Stimulated activated naive B cell treated with anti-CD40 and anti-IgM and Interleukin-4, amounts not matched to agents 10 μg/mL and 1 μg/mL and 100 μg/mL, for 72 hours (primary cell): Measurements from ENCODE around the gene LRP1-AS.

ENCODE experiments used
- ATAC-seq, 2 donors: fragments of 150-1000 bp; cut with Tn5 transposase; replicated peaks; 2 replicates each; pipeline ENCODE4 v1.10.0; 2021; ENCODE audit warnings: moderate library complexity in 1 of 2
- DNase-seq: peaks from one replicate; pipeline ENCODE4 v3.0.0; 2021
- H3K27ac Mint-ChIP-seq: one replicate; pipeline ENCODE4 v1.8.0; 2022; ENCODE audit warnings: mild to moderate bottlenecking, mixed read lengths
- H3K27me3 Mint-ChIP-seq, 2 donors: one replicate each; pipeline ENCODE4 v1.8.0; 2022; ENCODE audit warnings: mixed read lengths in 2 of 2
- H3K36me3 Mint-ChIP-seq, 2 donors: one replicate each; pipeline ENCODE4 v1.8.0; 2022; ENCODE audit warnings: mixed read lengths in 2 of 2, mild to moderate bottlenecking in 1 of 2
- H3K4me1 Mint-ChIP-seq, 2 donors: one replicate each; pipeline ENCODE4 v1.8.0; 2022; ENCODE audit warnings: mixed read lengths in 2 of 2, mild to moderate bottlenecking in 1 of 2
- H3K4me3 Mint-ChIP-seq, 2 donors: one replicate each; pipeline ENCODE4 v1.8.0; 2022; ENCODE audit warnings: mild to moderate bottlenecking in 2 of 2, mixed read lengths in 2 of 2, moderate library complexity in 1 of 2
- H3K9me3 Mint-ChIP-seq, 2 donors: one replicate each; pipeline ENCODE4 v1.8.0; 2022; ENCODE audit warnings: mixed read lengths in 2 of 2, mild to moderate bottlenecking in 1 of 2

The LRP1-AS gene

DNA sequence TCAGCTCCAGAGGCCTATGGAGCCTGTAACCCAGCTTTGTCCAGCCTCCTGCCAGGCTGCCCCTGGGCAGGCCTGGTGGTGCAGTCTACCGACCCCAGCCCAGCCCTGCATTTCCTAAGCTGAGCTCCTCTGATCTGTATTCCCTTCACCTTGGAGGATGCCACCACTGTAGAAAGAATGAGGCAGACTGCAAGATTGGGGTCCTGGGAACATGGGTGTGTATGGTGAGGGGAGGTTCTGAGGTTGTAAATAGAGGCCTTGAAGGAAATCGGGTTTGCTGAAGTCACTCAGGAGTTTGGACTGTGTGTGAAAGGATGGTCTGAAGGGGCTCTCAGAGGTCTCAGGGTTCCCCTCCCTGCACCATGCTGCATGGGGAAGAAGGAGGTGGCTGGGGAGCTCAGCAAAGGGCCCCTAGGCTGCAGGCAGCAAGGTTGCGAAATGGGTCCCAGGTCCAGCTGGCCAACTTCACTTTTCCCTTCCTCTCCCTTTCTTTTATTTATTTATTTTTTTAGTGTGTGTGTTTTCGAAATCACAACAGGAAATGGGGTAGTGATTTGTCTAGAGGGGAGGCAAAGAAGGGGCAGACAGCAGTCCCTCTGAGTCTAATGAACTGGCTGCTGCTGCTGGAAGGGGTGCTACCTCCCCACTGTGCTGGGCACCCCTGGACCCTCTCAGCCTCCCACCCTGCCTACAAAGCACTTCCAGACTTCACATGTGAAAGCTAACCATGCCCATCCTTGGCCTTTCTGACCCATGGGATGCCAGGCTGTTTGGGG, 1.2 kb upstream of the LRP1-AS start:
- peaks cover 4 to 6% of the 10 kb centered on the region in 2 donors for H3K27me3 Mint-ChIP-seq
- ATAC-seq (no peak), DNase-seq (no peak)
- no peaks in the 10 kb centered on the region for H3K36me3 Mint-ChIP-seq
- no peaks in the 10 kb centered on the region for H3K4me1 Mint-ChIP-seq
- no peak overlapping the region for H3K4me3 Mint-ChIP-seq
- H3K27ac Mint-ChIP-seq: no peak overlapping the region
- H3K9me3 Mint-ChIP-seq: no peaks in the 10 kb centered on the region

DNA sequence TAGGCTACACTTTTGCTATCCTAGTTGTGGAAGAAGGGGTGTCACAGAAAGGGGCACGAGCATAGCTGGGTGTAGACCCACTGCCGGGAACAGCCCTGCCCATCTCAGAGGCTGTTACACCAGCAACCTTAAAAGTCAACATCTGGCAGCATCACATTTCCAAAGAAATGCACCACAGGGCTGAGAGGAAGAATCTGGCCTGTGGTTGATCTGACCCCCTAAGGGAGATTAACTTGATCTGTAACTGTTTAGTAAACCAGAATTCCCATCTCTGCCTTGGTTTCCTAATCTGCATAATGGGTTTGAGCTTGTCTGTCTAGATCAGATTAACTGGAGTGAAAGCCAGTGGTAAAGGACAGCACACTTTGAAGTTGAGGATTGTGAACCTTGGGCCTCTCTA, 1.3 kb downstream of the LRP1-AS start:
- ATAC-seq: no peak
- H3K27me3 Mint-ChIP-seq: no peaks in the 10 kb centered on the region
- H3K4me1 Mint-ChIP-seq: no peaks in the 10 kb centered on the region
- H3K36me3 Mint-ChIP-seq: no peaks in the 10 kb centered on the region
- DNase-seq: no peak
- no peak overlapping the region for H3K4me3 Mint-ChIP-seq
- H3K27ac Mint-ChIP-seq: no peak overlapping the region
- no peaks in the 10 kb centered on the region for H3K9me3 Mint-ChIP-seq

DNA sequence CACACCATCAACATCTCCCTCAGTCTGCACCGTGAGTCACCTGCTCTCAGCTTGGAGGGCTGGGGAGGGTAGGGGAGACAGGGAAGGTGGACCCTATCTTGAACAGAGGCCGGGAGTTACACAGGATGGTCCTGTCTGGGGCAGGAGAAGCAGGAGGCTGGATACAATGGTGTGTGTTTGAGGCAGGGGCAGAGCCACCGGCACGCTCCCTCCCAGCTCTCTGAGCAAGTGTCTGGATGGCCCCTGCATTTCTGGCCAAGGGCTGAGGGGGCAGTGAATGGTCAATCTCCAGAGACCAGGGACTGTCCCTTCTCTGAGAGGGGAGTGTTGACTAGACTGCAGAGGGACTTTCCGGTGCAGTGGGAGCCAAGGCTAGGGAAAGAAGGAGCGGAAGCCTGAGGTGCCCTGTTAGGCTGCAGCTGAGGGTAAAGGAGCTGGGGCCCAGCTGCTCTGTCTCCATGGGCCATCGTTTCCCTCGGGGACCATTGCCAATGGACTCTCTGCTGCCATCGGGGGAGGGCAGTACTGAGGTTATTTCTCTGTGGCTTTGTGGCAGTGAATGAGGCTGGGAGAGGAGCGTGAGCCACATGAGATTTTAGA, 1.9 kb downstream of the LRP1-AS start:
- no peak for DNase-seq
- ATAC-seq: no peak
- no peak overlapping the region for H3K27ac Mint-ChIP-seq
- H3K9me3 Mint-ChIP-seq: no peaks in the 10 kb centered on the region
- no peaks in the 10 kb centered on the region for H3K36me3 Mint-ChIP-seq
- H3K4me1 Mint-ChIP-seq: no peaks in the 10 kb centered on the region
- no peak overlapping the region for H3K4me3 Mint-ChIP-seq
- no peaks in the 10 kb centered on the region for H3K27me3 Mint-ChIP-seq

DNA sequence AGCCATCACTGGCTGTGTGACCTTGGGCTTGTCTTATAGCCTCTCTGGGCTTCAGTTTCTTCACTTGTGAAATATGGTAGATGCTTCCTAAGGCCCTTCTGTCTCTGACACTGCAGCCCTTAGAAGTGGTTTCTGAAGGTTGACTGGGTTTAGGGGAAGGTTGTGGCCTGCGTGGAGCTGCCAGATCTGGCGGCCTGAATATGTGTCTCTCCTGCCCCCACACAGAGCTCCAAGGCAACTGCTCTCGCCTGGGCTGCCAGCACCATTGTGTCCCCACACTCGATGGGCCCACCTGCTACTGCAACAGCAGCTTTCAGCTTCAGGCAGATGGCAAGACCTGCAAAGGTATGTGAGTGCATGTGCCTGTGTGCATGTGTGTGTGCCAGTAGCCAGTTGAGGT, 4.0 kb downstream of the LRP1-AS start:
- H3K4me3 Mint-ChIP-seq: no peak overlapping the region
- DNase-seq (no peak), ATAC-seq (no peak)
- peaks cover 4 to 9% of the 10 kb centered on the region in 2 donors for H3K27me3 Mint-ChIP-seq
- no peaks in the 10 kb centered on the region for H3K36me3 Mint-ChIP-seq
- H3K27ac Mint-ChIP-seq: no peak overlapping the region
- no peaks in the 10 kb centered on the region for H3K9me3 Mint-ChIP-seq
- no peaks in the 10 kb centered on the region for H3K4me1 Mint-ChIP-seq

DNA sequence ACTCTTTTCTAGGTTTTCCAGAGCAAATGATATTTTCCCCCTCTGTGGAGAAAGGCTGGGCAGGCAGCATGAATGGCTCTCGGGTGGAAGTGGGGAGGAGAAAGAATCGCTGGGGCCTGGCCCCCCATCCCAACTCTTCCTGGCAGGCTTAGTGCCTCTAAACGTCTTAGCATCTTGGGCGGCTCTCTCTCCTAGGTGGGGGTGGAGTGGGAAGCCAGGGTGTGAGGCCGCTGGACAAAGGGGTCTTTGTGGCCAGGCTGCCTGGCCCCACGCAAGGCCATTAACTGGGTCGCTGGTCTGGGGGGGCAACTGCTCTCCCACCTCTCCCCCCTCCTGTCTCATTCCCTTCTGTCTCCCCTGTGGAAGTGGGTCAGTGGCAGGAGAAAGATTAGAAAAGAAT, 4.7 kb downstream of the LRP1-AS start:
- Mint-ChIP-seq H3K27ac (no peak overlapping the region), H3K4me1 (no peaks in the 10 kb centered on the region), H3K27me3 (peaks cover 4 to 9% of the 10 kb centered on the region in 2 donors), H3K9me3 (no peaks in the 10 kb centered on the region), H3K36me3 (no peaks in the 10 kb centered on the region), H3K4me3 (no peak overlapping the region)
- ATAC-seq (no peak), DNase-seq (no peak)

DNA sequence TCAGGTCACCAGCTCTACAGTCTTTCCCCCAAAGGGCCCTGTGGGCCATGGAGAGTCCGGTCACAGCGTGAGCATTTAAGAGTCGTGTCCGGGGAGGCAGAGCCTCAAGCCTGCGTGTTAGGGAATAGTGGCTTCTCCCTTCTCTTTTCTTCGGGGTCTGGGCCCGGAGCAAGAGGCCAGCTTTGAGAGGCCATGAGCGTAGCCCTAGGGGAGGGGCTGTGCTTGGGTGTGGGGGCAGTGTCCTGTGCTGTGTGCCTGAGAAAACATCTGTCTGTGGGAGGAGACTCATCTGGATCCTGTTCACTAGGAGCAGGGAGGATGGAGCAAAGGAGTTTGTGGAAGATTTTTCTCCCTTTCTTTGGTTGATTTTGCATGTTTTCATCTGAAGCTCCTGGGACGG, 5.3 kb downstream of the LRP1-AS start:
- Mint-ChIP-seq H3K9me3 (no peaks in the 10 kb centered on the region), H3K27me3 (peaks cover 4 to 9% of the 10 kb centered on the region in 2 donors), H3K4me1 (no peaks in the 10 kb centered on the region), H3K4me3 (no peak overlapping the region), H3K36me3 (no peaks in the 10 kb centered on the region), H3K27ac (no peak overlapping the region)
- ATAC-seq (no peak), DNase-seq (no peak)

DNA sequence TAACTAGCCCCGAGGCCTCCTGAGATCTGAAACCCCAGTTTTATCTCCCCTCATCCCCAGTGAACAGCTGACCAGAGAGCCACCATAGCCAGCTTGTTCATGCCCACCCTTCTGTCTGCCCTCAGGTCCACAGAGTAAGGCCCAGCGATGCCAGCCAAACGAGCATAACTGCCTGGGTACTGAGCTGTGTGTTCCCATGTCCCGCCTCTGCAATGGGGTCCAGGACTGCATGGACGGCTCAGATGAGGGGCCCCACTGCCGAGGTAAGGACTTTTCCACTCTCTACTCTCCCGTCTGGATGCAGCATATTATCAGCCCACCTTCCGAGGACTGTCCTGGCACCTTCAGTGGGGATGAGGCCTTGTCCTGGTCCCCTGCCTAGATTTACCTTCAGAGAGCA, 6.2 kb downstream of the LRP1-AS start:
- H3K9me3 Mint-ChIP-seq: no peaks in the 10 kb centered on the region
- no peaks in the 10 kb centered on the region for H3K4me1 Mint-ChIP-seq
- no peaks in the 10 kb centered on the region for H3K36me3 Mint-ChIP-seq
- H3K4me3 Mint-ChIP-seq: no peak overlapping the region
- DNase-seq (no peak), ATAC-seq (no peak)
- peaks cover 4 to 9% of the 10 kb centered on the region in 2 donors for H3K27me3 Mint-ChIP-seq
- no peak overlapping the region for H3K27ac Mint-ChIP-seq

DNA sequence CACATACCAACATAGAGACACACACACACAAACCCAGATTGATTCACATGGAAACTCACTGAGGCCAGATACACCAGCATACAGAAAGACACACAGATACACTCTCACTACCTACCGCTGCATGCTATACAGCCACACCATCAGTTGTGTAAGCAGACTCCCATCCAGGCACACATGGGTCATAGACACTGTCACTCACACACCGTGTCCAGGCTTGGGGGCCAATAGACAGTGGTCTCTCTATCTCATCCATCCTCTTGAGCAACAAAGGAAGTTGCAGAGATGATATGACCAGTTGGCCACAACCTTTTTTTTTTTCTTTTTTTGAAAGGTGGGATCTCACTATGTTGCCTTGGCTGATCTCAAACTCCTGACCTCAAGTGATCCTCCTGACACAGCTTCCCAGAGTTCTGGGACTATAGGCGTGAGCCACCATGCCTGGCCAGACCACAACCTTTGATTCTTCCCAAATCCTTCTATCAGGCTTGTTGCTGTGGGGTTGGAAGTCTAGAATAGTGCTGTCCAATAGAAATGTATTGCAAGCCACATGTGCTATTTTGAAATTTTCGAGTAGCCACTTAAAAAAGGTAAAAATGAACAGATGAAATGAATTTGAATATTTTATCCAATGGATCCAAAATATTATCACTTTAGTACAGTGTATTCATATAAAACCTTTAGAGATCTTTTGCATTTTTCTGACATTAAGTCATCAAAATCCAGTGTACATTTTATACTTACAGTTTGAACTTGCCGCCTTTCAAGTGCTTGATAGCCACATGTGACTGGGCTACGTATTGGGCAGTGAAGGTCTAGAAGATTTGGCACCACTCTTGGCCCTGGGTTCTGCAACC, 7.4 kb downstream of the LRP1-AS start:
- DNase-seq (no peak), ATAC-seq (no peak)
- Mint-ChIP-seq H3K27me3 (peaks cover 4 to 9% of the 10 kb centered on the region in 2 donors), H3K4me3 (no peak overlapping the region), H3K9me3 (no peaks in the 10 kb centered on the region), H3K4me1 (no peaks in the 10 kb centered on the region), H3K27ac (peak overlapping the region; percentile 68), H3K36me3 (no peaks in the 10 kb centered on the region)

DNA sequence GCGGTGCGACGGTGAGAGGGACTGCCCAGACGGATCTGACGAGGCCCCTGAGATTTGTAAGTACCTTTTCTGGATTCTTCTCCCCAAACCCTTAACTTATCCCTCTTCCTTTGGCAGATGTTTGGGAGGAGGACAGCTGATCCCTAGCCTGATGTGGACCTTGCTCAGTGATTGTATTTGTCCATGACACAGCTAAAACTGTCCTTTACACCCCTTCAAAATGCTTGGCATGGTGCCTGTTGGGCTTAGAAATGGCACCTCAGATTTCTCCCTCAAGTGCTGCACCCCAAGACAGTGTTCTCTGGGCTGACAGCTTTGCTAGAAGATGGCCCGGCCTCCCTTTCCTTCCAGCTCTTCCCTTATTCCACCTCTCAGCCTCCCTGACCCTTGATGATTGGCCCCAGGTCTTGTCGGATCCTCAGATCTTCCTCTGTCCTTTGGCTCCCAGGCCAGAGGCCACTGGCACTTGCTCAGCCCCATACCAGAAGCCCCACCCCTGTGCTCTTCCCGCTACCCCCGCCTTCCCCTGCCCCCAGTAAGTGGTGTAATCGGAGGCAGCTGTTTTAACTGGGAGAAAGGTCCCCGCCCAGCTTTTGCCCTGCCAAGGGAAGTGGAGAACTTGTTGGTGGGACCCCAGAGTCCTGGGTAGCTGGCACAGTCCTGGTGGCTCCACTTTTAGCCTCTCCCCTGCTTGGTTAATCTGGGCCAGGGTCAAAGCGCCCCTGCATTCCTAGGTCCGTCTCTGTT, 8.7 kb downstream of the LRP1-AS start:
- Mint-ChIP-seq H3K27ac (no peak overlapping the region), H3K9me3 (no peaks in the 10 kb centered on the region), H3K27me3 (peaks cover 4 to 9% of the 10 kb centered on the region in 2 donors), H3K4me1 (no peaks in the 10 kb centered on the region), H3K4me3 (no peak overlapping the region), H3K36me3 (no peaks in the 10 kb centered on the region)
- DNase-seq: no peak
- ATAC-seq: no peak

DNA sequence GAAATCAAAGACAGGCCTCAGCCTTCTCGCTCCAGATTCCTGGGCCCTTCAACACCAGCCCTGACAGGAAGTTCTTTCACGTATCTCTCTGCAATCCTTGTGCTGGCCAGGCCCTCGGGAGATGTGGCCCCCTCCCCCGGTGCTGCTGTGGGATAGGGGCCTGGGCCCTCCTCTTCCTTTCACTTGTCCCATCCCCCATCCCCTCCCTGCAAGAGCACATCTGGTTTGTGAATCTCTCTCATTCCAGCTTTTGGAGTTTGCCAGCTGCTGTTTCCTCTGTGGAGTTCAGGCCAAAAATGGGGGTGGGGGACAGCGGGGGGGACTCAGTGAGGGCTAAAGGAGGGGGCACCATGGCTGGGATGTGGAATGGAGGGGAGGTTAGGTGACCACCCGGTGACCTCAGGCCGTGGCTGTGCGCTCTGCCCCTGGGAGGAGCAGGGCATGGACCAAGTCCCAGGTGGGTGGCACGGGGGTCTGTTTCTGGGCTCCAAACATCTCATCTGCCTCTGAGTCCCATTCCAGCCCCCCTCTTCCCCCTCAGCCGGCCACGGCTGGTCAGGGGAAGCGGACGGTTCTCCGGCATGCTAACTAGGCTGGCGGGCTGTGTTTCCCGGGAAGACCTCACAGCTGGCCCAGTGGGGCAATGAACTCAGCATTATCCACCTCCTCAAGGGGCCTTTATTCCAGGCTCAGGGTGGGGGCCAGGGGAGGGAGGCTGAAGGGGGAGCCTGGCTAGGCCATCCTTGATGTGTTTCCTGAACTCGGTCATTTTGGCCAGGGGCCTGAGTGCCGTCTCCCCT, 11.7 kb downstream of the LRP1-AS start:
- DNase-seq (no peak), ATAC-seq (no peak)
- Mint-ChIP-seq H3K27me3 (peaks cover 16 to 29% of the 10 kb centered on the region in 2 donors), H3K4me3 (no peak overlapping the region), H3K36me3 (no peaks in the 10 kb centered on the region), H3K9me3 (no peaks in the 10 kb centered on the region), H3K27ac (no peak overlapping the region), H3K4me1 (peaks cover 0 to 3% of the 10 kb centered on the region in 2 donors)

DNA sequence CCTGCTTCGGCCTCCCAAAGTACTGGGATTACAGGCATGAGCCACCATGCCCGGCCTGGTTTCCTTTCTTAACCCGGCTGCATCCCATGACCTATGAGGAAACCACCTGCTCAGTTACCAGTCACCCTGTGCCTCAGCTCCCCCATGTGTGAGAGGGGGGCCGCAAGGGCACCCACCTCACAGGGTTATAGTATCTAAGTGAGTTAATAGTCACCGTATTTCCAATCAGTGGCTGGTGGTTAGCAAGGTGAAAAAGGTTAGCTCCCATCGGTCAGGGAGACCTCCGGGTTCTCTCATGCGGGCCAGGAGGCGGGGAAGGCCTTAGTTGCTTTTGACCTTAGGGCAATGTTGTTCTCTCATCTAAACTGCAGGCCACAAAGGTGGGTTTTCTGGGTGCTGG, 12.5 kb downstream of the LRP1-AS start:
- Mint-ChIP-seq H3K9me3 (no peaks in the 10 kb centered on the region), H3K27ac (no peak overlapping the region), H3K4me3 (no peak overlapping the region), H3K27me3 (peaks cover 18 to 35% of the 10 kb centered on the region in 2 donors), H3K36me3 (no peaks in the 10 kb centered on the region), H3K4me1 (peaks cover 0 to 3% of the 10 kb centered on the region in 2 donors)
- ATAC-seq (no peak), DNase-seq (no peak)

DNA sequence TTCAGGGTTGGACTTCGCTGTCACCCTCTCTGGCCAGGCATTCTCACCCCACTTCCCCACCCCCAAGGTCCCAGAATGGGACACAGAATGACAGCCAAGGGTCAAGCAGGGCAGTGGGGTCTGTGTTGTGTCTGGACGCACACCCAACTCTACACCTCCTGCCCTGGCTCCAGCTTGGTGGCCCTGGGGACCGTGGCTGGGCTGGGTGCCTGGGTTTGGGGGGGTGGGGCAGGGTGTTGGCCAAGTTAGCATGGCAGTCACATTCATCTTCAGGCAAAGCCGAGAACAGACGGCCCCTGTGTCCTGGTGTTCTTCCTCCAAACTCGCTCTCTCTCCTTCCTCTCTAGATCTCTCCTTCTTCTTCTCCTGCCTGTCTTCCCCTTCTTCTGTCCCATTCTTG, 13.5 kb downstream of the LRP1-AS start:
- Mint-ChIP-seq H3K36me3 (no peaks in the 10 kb centered on the region), H3K27me3 (peaks cover 18 to 34% of the 10 kb centered on the region in 2 donors), H3K4me1 (peaks cover 0 to 3% of the 10 kb centered on the region in 2 donors), H3K4me3 (no peak overlapping the region), H3K9me3 (no peaks in the 10 kb centered on the region), H3K27ac (no peak overlapping the region)
- DNase-seq: no peak
- no peak for ATAC-seq

DNA sequence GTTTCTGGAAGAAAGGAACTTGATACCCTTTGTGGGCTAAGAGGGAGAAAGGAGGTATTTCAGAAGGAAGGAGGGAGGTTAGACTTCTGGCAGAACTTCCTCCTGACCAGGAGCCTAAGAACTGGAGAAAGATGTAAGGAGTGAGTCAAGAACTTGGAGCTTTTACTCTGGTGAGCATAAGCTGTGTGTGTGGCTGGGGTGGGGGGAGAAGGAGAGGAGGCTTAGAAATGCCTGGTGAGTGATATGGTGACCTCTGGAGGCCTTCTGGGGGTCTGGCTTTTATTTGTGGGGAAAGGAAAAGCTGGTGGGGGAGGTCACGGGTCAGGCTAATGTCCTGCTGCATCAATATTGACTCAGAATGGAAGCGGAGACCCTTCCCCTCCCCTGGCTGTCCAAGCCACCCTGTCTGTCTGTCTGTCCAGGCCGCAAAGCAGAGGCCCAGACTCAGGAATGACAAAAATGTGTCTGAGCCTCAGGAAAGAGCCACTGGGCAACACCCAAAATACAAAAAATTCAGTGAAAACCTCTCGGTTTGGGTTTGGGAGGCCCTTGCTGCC, 14.3 kb downstream of the LRP1-AS start:
- Mint-ChIP-seq H3K4me1 (peaks cover 1 to 6% of the 10 kb centered on the region in 2 donors), H3K4me3 (no peak overlapping the region), H3K36me3 (no peaks in the 10 kb centered on the region), H3K9me3 (no peaks in the 10 kb centered on the region), H3K27ac (no peak overlapping the region), H3K27me3 (peaks cover 18 to 34% of the 10 kb centered on the region in 2 donors)
- DNase-seq (no peak), ATAC-seq (no peak)
